Measurements from ENCODE around the gene GBP7.

The GBP7 gene

DNA sequence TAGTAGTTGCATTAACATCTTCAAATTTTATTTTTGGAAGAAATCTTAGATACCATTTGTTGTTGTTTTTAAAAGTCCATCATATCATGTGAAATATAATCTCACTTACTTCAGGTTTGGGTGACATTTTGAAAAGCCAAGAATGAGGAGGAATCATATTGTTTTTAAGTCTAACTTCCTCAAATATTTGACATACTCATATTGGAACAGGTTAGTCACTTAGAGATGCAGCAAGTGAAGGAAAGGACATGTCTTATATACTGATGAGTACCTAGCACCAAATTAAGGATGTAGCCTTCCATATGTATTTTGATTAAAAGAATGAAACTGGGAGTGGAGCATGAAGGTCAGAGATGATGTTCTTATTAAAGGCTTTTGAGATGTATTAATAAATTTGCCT is 73.8 kb downstream of the GBP7 start:
- H3K27ac Mint-ChIP-seq = no peak overlapping the region
- H3K36me3 Mint-ChIP-seq = peaks cover 33% of the 10 kb centered on the region
- H3K4me3 Mint-ChIP-seq = no peak overlapping the region
- H3K27me3 Mint-ChIP-seq = no peaks in the 10 kb centered on the region
- peaks cover 4% of the 10 kb centered on the region for H3K9me3 Mint-ChIP-seq
- no peaks in the 10 kb centered on the region for H3K4me1 Mint-ChIP-seq
- no peak for ATAC-seq

- no peaks in the 10 kb centered on the region for H3K4me1 Mint-ChIP-seq
Measured at GRCh38 chr1:89100412-89100811, 75.4 kb downstream of the GBP7 start.

DNA sequence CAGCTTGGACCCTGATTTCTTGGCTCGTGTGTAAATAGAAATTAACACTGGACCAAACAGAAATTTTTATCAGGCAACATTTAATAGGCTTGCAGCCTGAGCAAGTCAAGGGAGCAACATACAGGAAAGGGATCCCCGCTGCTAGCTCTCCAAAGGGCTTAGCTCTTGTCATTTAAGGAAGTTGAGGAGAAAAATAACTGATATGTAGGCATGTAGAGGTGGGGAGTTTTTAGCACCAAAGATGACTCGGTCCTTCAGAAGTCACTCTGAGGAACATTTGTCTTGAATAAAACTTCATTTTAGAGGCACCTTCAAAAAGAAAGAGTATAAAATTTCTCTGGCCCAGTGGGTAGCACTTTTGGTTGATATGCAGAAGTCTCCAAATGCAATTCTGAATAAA is 76.9 kb downstream of the GBP7 start:
- Mint-ChIP-seq H3K4me1 (no peaks in the 10 kb centered on the region), H3K27ac (no peak overlapping the region), H3K36me3 (peaks cover 5% of the 10 kb centered on the region), H3K27me3 (no peaks in the 10 kb centered on the region), H3K9me3 (peaks cover 7% of the 10 kb centered on the region), H3K4me3 (no peak overlapping the region)
- no peak for ATAC-seq

More at GRCh38 chr1:89100412-89100811, 75.4 kb downstream of the GBP7 start:
- no peak for ATAC-seq
- Mint-ChIP-seq H3K27me3 (no peaks in the 10 kb centered on the region), H3K27ac (no peak overlapping the region), H3K9me3 (peaks cover 7% of the 10 kb centered on the region), H3K4me3 (no peak overlapping the region), H3K36me3 (peaks cover 19% of the 10 kb centered on the region)

DNA sequence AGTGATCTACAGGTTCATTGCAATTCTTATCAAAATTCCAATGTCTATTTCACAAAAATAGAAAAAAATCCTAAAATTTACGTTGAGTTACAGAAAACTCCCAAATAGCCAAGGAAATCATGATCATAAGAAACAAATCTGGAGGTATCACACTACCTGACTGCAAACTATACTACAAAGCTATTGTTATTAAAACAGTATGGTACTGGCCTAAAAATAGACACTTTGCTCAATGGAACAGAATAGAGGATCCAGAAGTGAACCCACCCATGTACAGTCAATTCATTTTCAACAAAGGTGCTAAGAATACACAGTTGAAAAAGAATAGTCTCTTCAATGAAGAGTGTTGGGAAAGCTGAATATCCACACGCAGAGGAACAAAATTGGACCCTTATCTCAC is 80.1 kb downstream of the GBP7 start:
- Mint-ChIP-seq H3K36me3 (peaks cover 5% of the 10 kb centered on the region), H3K4me3 (no peak overlapping the region), H3K9me3 (peaks cover 7% of the 10 kb centered on the region), H3K27me3 (no peaks in the 10 kb centered on the region), H3K27ac (no peak overlapping the region), H3K4me1 (no peaks in the 10 kb centered on the region)
- no peak for ATAC-seq

DNA sequence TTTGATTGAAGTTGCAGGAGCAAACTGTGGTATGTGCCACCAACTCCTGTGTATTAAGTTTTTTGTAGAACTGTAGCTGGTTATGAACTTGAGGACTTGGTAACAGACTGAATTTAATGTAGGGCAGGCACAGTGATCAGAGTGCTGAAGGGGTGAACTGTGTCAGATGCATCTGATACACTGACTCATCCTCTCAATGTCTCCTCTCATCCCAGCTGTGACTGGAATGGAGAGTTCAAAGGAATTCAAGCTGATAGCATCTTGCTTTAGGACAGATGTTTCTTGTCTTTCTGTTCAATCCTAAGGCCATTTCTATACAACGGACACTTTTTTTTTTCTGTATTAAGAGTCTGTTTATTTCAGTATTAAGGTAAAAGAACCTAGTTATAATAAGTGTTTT is 85.8 kb downstream of the GBP7 start:
- H3K9me3 Mint-ChIP-seq = no peaks in the 10 kb centered on the region
- H3K4me3 Mint-ChIP-seq = no peak overlapping the region
- no peaks in the 10 kb centered on the region for H3K27me3 Mint-ChIP-seq
- H3K27ac Mint-ChIP-seq = no peak overlapping the region
- H3K36me3 Mint-ChIP-seq = no peaks in the 10 kb centered on the region
- no peaks in the 10 kb centered on the region for H3K4me1 Mint-ChIP-seq
- no peak for ATAC-seq

- H3K36me3 Mint-ChIP-seq = no peaks in the 10 kb centered on the region
- H3K4me1 Mint-ChIP-seq = no peaks in the 10 kb centered on the region
- peaks cover 6% of the 10 kb centered on the region for H3K9me3 Mint-ChIP-seq
- no peak overlapping the region for H3K27ac Mint-ChIP-seq
- H3K27me3 Mint-ChIP-seq = no peaks in the 10 kb centered on the region
- ATAC-seq = no peak
- H3K4me3 Mint-ChIP-seq = no peak overlapping the region
Measured at GRCh38 chr1:89088572-89088971, 87.2 kb downstream of the GBP7 start.

DNA sequence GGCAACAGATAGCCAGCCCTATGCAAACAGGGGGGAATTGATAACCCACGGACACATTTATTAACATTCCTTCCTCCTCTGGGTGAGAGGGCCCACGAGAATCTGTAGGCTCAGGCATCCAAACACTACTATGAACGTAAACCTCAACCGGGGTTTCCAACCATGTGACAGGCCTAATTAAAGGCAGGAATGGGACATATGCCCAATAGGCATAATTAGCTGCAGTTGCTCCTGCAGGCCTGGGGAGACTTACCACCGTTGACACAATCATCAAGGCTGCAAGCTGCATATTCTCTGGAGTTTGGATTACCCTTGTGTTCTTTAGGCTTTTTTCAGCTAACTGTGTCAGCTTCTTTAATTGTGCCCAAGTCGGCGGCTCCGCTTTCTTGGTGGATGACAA is 88.6 kb downstream of the GBP7 start:
- Mint-ChIP-seq H3K27ac (no peak overlapping the region), H3K4me1 (no peaks in the 10 kb centered on the region), H3K36me3 (no peaks in the 10 kb centered on the region), H3K9me3 (peaks cover 6% of the 10 kb centered on the region), H3K4me3 (no peak overlapping the region), H3K27me3 (no peaks in the 10 kb centered on the region)
- ATAC-seq = no peak

GRCh38 chr1:89085781-89086180 is 90.0 kb downstream of the GBP7 start:
- Mint-ChIP-seq H3K36me3 (no peaks in the 10 kb centered on the region), H3K27ac (no peak overlapping the region), H3K4me3 (no peak overlapping the region), H3K27me3 (no peaks in the 10 kb centered on the region), H3K4me1 (peaks cover 11% of the 10 kb centered on the region), H3K9me3 (peaks cover 6% of the 10 kb centered on the region)
- no peak for ATAC-seq
